Epidermal melanocyte (primary cell): ENCODE measurements around the gene LEUTX.
"Not testable (repeated sequence)": the region's sequence is repeated elsewhere in the genome, so short reads cannot be mapped to it uniquely, and the experiment has no call there.

Source experiments
- DNase-seq: peaks from one replicate; pipeline ENCODE4 v3.0.0; 2011; ENCODE audit warnings: low spot score; ENCODE audit not compliant: insufficient read length

The LEUTX gene

DNA sequence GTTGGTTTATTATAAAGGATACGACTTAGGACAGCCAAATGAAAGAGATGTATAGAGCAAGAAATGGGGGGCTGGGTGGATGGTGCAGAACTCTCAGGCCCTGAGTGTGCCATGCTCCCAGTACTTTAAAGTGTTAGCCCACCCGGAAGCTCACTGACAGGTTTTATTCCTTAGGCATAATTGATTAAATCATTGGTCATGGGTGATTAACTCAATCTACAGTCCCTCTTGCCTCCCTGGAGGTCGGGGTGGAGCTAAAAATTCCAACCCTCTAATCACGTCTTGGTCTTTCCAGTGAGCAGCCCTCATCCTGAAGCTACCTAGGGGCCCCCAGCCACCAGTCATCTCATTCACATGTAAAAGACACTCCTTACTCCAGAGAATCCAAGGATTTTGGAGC is 9.9 kb upstream of the LEUTX start:
- no peak for DNase-seq

DNA sequence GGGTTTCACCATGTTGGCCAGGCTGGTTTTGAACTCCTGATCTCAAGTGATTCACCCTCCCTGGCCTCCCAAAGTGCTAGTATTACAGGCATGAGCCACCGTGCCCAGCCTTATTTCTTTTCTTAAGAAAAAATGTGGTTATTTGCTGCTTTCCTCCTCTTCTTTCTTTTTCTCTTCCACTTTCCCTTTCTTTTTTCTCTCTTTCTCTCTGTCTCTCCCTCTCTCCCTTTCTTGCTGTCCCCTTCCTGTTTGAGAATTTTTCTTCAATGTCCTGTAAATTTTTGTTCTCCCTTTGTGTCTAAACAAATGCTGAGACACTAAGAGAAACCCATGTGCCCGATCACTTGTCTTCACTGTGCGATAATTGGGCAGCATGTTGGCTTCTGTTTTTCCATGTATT is 2.2 kb downstream of the LEUTX start:
- DNase-seq = no peak

DNA sequence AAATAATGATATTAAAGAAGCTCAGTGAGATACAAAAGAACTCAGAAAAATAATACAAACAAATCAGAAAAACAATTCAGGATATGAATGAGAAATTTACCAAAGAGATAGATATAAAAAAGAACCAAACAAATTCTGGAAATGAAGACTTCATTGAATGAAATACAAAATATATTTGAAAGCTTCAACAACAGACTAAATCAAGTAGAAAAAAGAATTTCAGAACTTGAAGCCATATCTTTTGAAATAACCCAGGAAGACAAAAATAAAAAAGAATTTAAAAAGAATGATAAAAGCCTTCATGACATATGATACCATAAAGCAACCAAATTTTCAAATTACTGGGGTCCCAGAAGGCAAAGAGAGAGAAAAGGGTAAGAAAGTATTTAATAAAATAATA is 9.6 kb downstream of the LEUTX start:
- no peak for DNase-seq

DNA sequence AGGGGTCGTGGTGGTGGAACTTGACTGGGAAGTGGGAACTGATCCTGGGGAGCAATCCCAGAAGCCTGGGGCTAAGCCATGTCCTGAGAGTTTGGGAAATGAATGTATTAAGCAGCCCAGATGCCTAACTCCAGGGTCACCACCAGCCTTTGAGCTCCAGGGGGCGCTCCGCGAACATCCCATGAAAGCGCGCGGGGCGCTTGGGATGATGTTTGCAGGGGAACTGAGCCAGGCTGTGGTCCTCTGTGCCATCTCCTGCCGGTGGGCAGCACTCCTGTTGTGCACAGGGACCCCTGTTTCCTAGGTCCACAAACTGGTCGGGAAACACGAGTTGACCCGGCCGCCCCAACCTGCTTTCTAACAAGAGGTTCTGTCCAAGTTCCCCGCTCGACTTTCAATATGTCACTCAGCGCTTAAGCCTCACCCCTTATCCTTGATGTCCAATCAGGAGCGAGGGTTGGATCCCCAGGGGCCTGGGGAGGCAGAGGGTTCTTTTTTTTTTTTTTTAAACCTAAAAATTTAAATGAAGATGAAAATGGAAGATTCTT is 14.4 kb downstream of the LEUTX start:
- peak; percentile 64 for DNase-seq

DNA sequence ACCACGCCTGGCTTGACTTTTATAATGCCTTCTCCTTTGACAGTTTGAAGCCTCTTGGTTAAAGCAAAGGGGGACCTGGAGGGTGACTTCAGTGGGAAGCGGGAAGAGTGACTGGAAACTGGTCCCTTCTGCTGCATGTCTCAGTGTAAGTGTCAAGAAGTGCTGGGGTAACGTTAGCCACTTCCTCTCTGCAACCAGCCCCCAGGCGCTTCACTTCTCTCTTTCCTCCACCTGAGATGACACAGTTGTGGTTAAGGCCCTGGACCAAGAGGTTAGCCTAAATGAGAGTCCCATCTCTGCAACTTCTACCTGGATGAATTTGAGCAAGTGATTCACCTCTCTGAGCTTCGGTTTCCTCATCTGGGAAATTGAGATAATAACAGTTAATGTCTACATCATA is 16.3 kb downstream of the LEUTX start:
- DNase-seq = no peak

DNA sequence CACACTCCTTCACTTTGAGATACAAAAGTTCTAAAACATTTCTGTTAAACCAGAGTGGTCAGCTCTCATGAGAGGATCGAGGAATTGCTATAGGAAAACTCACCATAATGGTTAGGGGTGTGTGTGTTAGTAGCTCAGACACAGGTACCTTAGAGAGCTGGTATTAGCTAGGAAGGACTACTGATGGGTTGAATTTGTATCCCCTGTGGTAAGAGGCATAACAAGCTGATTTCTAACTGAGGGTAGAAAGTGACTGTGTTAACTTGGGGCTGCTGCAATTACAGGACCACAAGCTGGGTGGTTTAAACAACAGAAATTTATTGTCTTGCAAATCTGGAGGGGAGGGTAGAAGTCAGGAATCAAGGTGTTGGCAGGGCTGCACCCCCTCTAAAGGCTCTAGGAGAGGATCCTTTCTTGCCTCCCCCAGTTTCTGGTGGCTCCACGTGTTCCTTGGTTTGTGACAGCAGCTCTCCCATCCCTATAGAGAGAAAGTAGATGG is 17.4 kb downstream of the LEUTX start:
- no peak for DNase-seq

DNA sequence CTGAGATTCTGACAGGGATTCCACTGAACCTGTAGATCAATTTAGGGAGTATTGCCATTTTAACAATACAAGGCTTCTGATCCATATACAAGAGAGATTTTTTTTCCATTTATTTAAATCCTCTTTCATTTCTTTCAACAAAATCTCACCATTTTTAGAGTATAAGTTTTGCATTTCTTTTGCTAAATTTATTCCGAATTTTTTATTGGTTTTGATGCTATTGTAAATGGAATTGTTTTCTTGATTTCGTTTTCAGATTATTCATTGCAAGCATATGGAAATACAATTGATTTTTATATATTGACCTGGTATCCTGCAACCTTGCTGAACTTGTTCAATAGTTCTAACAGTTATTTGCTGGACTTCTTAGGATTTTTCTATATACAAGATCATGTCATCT is 18.4 kb downstream of the LEUTX start:
- no peak for DNase-seq

DNA sequence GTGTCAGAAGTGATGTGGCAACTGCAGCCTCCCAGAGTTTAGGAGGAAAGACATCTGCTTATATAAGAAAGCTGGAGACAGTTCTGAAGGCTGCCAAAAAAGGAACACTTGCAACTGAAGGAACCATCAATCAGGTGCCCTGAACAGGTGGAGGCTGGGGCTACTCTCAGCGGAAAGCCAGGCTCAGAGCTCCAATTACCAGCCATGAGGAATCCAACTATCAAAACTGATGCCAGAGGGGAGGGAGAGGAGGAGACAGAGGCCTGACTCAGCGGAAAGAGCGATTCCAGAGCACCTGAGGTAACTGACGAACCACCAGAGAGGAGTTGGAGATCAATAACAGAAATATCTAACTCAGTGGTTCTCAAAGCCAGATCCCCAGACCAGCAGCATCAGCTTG is 24.3 kb downstream of the LEUTX start:
- no peak for DNase-seq

DNA sequence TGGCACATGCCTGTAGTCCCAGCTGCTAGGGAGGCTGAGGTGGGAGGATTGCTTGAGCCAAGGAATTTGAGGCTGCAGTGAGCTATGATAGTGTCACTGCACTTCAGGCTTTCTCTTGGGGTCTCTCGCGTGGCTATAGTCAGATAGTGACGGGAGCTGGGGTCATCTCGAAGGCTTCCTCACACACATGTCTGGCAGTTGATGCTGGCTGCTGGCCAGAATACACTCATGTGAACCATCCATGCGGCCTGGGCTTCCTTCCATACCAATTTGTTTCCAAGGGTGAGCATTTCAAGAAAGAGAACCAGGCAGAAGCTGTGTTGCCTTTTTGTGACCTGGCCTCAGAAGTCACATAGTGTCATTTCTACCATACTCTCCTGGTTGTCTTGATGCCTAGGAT is 26.4 kb downstream of the LEUTX start:
- no peak for DNase-seq

DNA sequence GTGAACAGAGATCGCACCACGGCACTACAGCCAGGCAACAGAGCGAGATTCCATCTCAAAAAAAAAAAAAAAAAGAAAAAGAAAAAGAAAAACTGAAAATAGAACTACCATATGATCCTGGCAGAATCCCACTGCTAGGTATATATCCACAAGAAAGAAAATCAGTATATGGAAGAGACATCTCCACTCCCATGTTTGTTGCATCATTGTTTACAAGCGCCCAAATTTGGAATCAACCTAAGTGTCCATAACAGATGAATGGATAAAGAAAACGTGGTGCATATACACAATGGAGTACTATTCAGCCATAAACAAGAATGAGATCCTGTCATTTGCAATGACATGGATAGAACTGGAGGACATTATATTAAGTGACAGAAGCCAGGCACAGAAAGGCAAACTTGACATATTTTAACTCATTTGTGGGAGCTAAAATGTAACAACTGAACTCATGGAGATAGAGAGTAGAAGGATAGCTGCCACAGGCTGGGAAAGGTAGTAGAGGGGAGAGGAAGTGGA is 29.3 kb downstream of the LEUTX start:
- DNase-seq = no peak

DNA sequence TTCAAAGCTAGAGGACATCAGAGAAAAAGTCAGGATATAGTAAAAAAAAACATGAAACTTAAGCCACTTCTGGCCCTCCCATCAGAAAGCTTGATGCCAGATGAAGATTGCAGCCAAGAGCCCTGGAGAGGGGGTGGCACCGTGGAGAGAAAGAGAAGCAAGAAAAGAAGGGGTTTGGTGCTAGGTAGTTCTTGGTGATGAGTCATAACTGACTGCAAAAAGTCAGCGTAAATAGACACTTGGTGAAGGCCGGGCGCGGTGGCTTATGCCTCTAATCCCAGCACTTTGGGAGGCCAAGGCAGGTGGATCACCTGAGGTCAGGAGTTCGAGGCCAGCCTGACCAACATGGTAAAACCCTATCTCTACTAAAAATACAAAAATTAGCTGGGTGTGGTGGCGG is 30.0 kb downstream of the LEUTX start:
- not testable (repeated sequence) for DNase-seq

DNA sequence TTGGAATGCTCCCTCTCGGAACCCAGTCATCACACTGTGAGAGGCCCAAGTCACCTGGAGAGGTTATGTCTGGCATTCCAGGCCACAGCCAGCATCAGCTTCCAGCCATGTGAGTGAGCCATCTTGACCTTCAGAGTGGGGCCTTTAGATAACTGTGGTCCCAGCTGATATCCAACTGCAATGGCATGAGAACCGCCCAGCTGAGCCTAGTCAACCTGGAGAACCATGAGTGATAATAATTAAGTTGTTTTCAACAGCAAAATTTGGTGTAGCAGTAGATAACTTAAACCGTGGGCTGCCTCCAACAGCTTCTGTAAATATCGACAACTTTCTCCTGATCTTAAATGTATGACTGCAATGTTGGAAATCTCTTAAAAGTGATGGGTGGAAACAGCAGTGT is 30.7 kb downstream of the LEUTX start:
- DNase-seq = no peak

DNA sequence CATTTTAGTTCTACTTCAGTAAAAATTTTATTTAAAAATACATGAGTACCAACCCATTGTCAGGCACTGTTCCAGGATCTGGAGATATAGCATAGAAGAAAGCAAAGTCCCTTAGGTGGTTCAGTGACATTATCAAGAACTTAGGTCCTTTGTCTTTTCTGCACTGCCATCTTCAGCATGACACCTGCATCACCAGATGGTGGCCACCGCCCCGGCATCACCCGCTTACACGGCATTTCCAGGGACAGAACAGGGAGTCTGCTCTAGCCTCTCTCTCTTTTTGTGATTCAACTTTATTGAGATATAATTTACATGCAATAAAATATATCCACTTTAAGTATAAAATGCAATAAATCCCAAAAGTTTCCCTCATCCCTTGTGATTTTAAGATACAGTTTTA is 31.8 kb downstream of the LEUTX start:
- DNase-seq = no peak

DNA sequence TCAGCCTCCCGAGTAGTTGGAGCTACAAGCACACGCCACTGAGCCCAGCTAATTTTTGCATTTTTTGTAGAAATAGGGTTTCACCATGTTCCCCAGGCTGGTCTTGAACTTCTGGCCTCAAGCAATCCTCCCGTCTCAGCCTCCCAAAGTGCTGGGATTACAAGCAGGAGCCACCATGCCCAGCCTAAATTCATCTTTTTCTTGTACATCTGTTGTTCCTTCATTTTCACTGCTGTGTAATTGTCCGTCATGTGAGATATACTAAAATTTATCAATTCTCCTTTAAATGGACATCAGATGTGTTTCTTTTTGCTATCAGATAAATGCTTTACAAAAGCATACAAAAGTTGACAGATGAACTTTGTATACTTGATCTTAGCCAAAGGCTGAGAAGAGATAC is 32.4 kb downstream of the LEUTX start:
- no peak for DNase-seq

DNA sequence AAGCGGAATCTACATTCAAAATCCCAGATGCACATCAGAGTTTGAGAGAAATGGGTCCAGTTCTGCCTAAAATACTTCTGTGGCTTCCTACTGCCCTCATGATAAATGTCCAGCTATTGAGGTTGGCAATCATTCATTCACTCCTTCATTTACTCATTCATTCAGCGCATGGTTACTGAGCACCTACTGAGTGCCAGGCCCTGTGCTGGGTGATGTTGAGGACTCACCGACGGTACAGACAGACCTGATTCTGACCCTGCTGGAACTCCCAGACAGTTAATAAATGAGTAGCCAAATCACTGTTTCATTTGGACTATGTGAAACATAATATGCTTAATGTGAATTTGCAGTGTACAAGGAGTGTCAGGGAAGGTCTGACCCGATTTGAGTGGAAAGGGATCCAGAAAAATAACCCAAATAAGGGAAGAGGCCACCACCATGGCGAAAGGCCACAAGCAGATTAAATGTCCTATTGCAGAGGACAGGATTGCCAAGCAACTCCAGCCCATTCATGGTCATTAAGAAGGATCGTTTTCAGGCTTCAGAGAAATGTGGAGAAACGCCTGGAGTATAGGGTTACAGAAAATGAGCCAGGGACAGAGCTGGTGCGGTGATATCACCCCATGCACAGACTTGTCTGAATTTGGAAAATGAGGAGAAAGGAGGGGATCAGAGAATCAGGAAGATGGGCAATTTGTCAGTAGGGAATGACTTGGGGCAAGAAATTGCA is 34.8 kb downstream of the LEUTX start:
- no peak for DNase-seq

DNA sequence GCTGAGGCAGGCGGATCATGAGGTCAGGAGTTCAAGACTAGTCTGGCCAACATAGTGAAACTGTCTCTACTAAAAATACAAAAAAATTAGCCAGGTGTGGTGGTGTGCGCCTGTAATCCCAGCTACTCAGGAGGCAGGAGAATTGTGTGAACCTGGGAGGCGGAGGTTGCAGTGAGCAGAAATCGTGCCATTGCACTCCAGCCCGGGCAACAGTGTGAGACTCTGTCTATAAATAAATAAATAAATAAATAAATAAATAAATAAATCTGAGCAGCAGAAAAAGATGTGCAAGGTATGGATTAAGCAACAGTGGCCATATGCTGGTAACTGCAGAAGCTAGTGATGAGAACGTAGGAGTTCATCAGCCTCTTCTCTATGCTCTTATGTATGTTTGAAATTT is 35.5 kb downstream of the LEUTX start:
- not testable (repeated sequence) for DNase-seq

DNA sequence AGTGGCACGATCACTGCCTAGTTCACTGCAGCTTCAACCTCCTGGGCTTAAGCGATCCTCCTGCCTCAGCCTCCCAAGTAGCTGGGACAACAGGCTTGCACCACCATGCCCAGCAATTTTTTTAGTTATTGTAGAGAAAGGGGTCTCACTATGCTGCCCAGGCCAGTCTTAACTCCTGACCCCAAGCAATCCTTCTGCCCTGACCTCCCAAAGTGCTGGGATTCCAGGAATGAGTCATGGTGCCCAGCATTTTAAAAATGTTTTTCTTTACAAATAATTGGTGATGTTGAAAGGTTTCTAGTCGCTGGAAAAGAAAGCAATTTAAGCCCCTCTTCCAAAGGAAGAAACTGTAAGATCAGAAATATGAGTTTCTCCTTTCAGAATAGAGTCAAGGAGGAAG is 35.9 kb downstream of the LEUTX start:
- DNase-seq = no peak

DNA sequence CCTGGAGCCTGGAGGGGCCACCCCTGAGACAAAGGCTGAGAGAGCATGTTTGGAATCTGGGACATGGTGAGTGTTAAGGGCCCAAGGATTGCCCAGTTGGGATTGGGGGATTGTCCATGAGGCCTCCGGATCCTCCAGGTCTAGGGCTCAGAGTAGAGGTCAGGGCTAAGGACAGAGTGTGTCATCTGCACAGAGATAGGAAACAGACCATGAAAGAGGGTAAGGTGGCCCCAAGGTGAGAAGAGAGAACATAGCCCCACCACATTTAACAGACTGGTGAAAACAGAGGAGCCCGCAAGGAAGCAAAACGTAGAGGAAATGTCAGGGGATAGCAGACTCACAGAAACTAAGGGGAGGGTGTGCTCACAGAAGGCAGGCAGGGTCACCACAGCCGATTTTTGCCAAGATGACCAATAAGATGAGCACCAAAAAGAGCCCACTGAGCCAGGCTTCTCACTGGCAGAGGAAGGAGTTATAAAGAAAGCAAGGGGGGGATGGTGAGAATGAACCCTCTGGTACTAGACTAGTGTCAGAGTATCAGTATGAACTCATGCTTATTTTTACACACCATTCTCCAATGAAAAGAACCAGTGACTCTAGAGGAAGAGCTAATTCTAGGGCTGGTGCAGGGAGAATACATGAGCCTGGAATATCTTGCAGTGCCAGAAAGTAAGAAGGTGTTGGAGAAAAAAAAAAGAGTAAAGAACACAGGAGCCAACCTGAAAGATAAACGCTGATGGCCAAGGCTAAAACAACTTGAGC is 37.8 kb downstream of the LEUTX start:
- DNase-seq = no peak

DNA sequence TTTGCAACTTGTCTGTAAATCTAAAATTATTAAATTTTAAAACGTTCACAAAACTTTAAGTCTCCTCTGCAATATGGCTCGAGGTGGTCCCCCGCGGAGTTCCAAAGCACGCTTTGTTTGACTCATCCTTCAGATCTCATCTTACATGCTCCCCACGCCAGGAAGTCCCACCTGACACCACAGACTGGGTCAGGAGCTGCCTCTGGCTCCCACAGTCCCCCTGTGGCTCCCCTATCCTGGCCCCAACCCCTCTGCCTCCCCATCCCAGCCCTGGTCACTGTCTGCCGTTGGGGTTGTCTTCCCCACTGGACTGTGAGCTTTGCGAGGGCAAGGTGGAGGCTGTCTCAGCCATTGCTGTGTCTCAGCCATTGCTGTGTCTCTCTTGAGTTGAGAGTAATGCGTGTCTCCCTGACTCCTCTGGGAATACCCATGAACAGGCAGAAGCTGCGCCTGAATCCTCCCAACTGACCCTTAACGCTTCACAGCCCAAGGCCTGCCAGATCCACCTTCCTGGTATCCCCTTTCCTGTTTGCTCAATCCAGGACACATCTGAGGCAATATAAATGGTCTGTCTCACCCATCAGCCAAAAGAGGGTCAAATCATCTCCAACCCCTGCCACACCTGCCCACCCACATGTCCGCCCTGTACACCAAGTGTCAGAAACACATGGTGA is 39.4 kb downstream of the LEUTX start:
- no peak for DNase-seq

DNA sequence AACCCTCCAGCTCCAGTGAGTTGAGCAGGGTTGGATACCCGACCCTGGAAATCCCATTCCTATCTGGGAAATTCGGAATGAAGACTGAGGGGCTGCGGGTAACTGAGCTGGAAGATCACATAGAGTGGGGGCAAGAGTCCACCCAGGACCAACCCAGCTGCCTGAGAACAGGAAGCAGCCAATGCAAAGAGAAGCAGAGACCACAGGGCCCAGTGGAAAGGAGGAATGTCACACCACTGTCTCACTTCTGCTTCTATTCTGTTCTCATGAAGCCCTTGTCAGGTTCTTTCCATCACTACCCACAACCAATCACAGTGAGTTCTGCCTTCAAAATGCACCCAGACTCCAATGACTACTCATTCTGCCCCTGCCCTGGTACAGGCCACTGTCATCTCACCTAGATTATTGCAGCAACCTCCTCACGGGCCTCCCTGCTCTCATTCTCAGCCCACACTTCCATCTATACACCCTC is 40.0 kb downstream of the LEUTX start:
- DNase-seq = no peak

DNA sequence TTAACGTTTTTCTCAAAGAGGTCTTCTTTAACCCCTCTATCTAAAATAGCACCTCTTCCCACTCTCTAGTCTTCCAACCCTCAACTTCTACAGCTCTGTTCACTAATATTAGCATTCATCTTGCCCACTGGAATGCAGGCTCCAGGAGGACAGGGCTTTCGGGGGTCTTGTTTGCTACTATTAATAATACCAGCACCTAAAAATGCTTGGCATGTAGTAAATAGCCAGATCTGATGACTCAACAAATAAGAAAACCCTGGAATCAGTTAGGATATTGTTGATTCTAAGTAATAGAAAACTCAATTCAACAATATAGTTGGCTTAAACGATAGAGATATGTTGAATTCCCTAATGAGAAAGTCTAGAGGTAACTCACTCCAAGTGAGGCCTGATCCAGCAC is 41.1 kb downstream of the LEUTX start:
- DNase-seq = no peak

DNA sequence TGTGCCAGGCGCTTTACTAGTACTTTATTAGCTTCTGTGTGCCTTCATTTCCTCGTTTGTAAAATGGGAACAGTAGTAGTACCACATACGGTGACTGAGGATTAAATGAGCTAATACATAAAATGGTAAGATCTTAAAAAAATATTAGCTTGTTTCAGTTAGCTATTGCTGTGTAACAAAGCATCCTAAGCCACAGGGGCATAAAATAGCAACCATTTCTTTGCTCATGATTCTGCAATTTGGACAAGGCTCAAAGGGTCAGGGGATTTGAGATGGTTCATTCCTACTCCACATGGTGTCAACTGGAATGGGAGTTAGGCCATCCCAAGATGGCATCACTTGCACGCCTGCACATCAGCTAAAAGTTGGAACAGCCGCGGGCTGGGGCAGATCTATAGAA is 42.0 kb downstream of the LEUTX start:
- no peak for DNase-seq
